ENCODE data around the gene KRTAP9-8. TPM values are rescaled to one million over a fixed set of nuclear protein-coding genes. Genes with fewer than 3 reads are reported as not detected.

KRTAP9-8 gene
- total RNA-seq, 4 donors from 2014 or later: not detected

- no peaks in the 10 kb centered on the region for H3K27me3 ChIP-seq
- no peak overlapping the region for H3K4me3 ChIP-seq
- TF ChIP-seq POLR2A (IDR thresholded peaks at IDR 0.05): no peak
- TF ChIP-seq EP300 (IDR thresholded peaks at IDR 0.05): no peak
- TF ChIP-seq CTCF (IDR thresholded peaks at IDR 0.05): no peak
- H3K27ac ChIP-seq: no peak overlapping the region
- 88% methylated on average over 3 of the region's 3 CpGs for WGBS, 2 donors
- H3K9me3 ChIP-seq: no peaks in the 10 kb centered on the region
- H3K4me1 ChIP-seq: no peaks in the 10 kb centered on the region
- H3K36me3 ChIP-seq: no peaks in the 10 kb centered on the region
- DNase-seq (ENCODE audit: low spot score in 2 of 2): no peak
Measured at GRCh38 chr17:41287050-41287449, 49.3 kb downstream of the KRTAP9-8 start.

Small RNA genes lying within 50 kb of the gene (small RNA-seq; reads per million reads assigned to genes)
- not detected for gene KRTAP9-10P

Other genes starting within 250 kb of the KRTAP9-8 start
- not detected for gene KRTAP3-3, start 243.8 kb upstream of the KRTAP9-8 start, total RNA-seq
- not detected for gene KRTAP3-2, start 238.1 kb upstream of the KRTAP9-8 start, total RNA-seq
- gene KRTAP3-1, start 228.9 kb upstream of the KRTAP9-8 start, total RNA-seq: not detected
- under 1 TPM in 1 of 4 donors, not detected in 3; 0.60 TPM for gene KRTAP1-5, start 210.8 kb upstream of the KRTAP9-8 start, total RNA-seq
- not detected for gene KRTAP1-4, start 207.8 kb upstream of the KRTAP9-8 start, total RNA-seq
- not detected for gene KRTAP1-3, start 203.1 kb upstream of the KRTAP9-8 start, total RNA-seq
- gene KRTAP1-1, start 196.5 kb upstream of the KRTAP9-8 start, total RNA-seq: not detected
- not detected for gene KRTAP2-1, start 190.7 kb upstream of the KRTAP9-8 start, total RNA-seq
- not detected for gene KRTAP2-2, start 182.8 kb upstream of the KRTAP9-8 start, total RNA-seq
- gene KRTAP2-3, start 177.9 kb upstream of the KRTAP9-8 start, total RNA-seq: not detected
- not detected for gene KRTAP2-4, start 172.1 kb upstream of the KRTAP9-8 start, total RNA-seq
- not detected for gene KRTAP4-7, start 153.8 kb upstream of the KRTAP9-8 start, total RNA-seq
- gene KRTAP4-8, start 139.9 kb upstream of the KRTAP9-8 start, total RNA-seq: not detected
- not detected for gene KRTAP4-16, start 135.8 kb upstream of the KRTAP9-8 start, total RNA-seq
- gene KRTAP4-9, start 132.6 kb upstream of the KRTAP9-8 start, total RNA-seq: not detected
- gene KRTAP4-11, start 119.6 kb upstream of the KRTAP9-8 start, total RNA-seq: not detected
- gene KRTAP4-12, start 113.8 kb upstream of the KRTAP9-8 start, total RNA-seq: not detected
- not detected for gene KRTAP4-6, start 97.5 kb upstream of the KRTAP9-8 start, total RNA-seq
- not detected for gene KRTAP4-5, start 88.2 kb upstream of the KRTAP9-8 start, total RNA-seq
- not detected for gene KRTAP4-4, start 77.3 kb upstream of the KRTAP9-8 start, total RNA-seq
- not detected for gene KRTAP4-3, start 69.8 kb upstream of the KRTAP9-8 start, total RNA-seq
- not detected for gene KRTAP4-2, start 59.8 kb upstream of the KRTAP9-8 start, total RNA-seq
- gene KRTAP4-1, start 53.1 kb upstream of the KRTAP9-8 start, total RNA-seq: not detected
- gene KRTAP9-1, start 48.1 kb upstream of the KRTAP9-8 start, total RNA-seq: not detected
- not detected for gene KRTAP9-2, start 11.4 kb upstream of the KRTAP9-8 start, total RNA-seq
- not detected for gene KRTAP9-3, start 5.5 kb upstream of the KRTAP9-8 start, total RNA-seq
- gene KRTAP9-4, start 11.7 kb downstream of the KRTAP9-8 start, total RNA-seq: not detected
- gene KRTAP9-9, start 17.4 kb downstream of the KRTAP9-8 start, total RNA-seq: not detected
- not detected for gene KRTAP9-6, start 27.4 kb downstream of the KRTAP9-8 start, total RNA-seq
- gene KRTAP9-7, start 37.7 kb downstream of the KRTAP9-8 start, total RNA-seq: not detected
- not detected for gene KRTAP29-1, start 64.9 kb downstream of the KRTAP9-8 start, total RNA-seq
- gene KRTAP16-1, start 71.3 kb downstream of the KRTAP9-8 start, total RNA-seq: not detected
- not detected for gene KRTAP17-1, start 77.7 kb downstream of the KRTAP9-8 start, total RNA-seq
- gene KRT33A, start 112.8 kb downstream of the KRTAP9-8 start, total RNA-seq: not detected
- gene KRT33B, start 131.8 kb downstream of the KRTAP9-8 start, total RNA-seq: not detected
- gene KRT34, start 144.3 kb downstream of the KRTAP9-8 start, total RNA-seq: not detected
- gene KRT31, start 159.6 kb downstream of the KRTAP9-8 start, total RNA-seq: not detected
- not detected for gene KRT37, start 186.6 kb downstream of the KRTAP9-8 start, total RNA-seq
- gene KRT38, start 203.0 kb downstream of the KRTAP9-8 start, total RNA-seq: not detected
- under 1 TPM in 1 of 4 donors, not detected in 3; 0.21 TPM for gene KRT32, start 229.4 kb downstream of the KRTAP9-8 start, total RNA-seq
- gene KRT35, start 243.2 kb downstream of the KRTAP9-8 start, total RNA-seq: not detected

Data from tibial nerve (tissue), 4 donors.